Subcutaneous adipose tissue (tissue), 4 donors: ENCODE results near the gene ACYP2. TPM values are rescaled to one million over a fixed set of nuclear protein-coding genes. Genes with fewer than 3 reads are reported as not detected.

Source experiments
- CTCF ChIP-seq: fragments of 450-650 bp; IDR thresholded peaks from one replicate; pipeline ENCODE4 v1.5.1; 2016; ENCODE audit warnings: low read depth, mild to moderate bottlenecking, control low read depth, antibody characterized with exemption, moderate library complexity
- small RNA-seq: library from RNA; depleted of rRNA; stranded (forward); fragments of <200 nt; gene quantifications from one replicate; pipeline ENCODE3, GENCODE V24; 2016
- total RNA-seq, 4 donors: library from RNA; depleted of rRNA; stranded (reverse); fragments of >200 nt; gene quantifications; one replicate each; pipeline ENCODE4 v1.1.0, GENCODE V29; 2016

ACYP2 gene
- total RNA-seq, 4 donors from 2014 or later: 22.4 to 40.4 (median 28.4) TPM

GRCh38 chr2:54348646-54349045 lies 233.2 kb downstream of the ACYP2 start:
- no peak for TF ChIP-seq CTCF

- no peak for TF ChIP-seq CTCF
Observed at GRCh38 chr2:54350426-54350825, 235.0 kb downstream of the ACYP2 start.

- no peak for TF ChIP-seq CTCF
Observed at GRCh38 chr2:54353216-54353615, 237.8 kb downstream of the ACYP2 start.

Small RNAs within 50 kb of the gene (small RNA-seq; reads per million reads assigned to genes)
- gene RNU7-172P: not detected

Other genes with a start within 250 kb of the ACYP2 start
- 10 to 100 TPM; 39.6 to 91.1 (median 68.1) TPM for gene PSME4, start 144.6 kb upstream of the ACYP2 start, total RNA-seq
- under 1 TPM in 1 of 4 donors, not detected in 3; 0.22 TPM for gene TSPYL6, start 140.6 kb downstream of the ACYP2 start, total RNA-seq